HG03045 (cell line): ENCODE data around the gene KCNAB2.
"Not testable (repeated sequence)": the region's sequence is repeated elsewhere in the genome, so short reads cannot be mapped to it uniquely, and the experiment has no call there.

Experiments
- ATAC-seq: cut with Tn5 transposase; IDR thresholded peaks from one replicate; pipeline ENCODE4 v1.9.1; 2021; ENCODE audit warnings: mild to moderate bottlenecking, moderate library complexity; ENCODE audit not compliant: unreplicated experiment

KCNAB2 gene

DNA sequence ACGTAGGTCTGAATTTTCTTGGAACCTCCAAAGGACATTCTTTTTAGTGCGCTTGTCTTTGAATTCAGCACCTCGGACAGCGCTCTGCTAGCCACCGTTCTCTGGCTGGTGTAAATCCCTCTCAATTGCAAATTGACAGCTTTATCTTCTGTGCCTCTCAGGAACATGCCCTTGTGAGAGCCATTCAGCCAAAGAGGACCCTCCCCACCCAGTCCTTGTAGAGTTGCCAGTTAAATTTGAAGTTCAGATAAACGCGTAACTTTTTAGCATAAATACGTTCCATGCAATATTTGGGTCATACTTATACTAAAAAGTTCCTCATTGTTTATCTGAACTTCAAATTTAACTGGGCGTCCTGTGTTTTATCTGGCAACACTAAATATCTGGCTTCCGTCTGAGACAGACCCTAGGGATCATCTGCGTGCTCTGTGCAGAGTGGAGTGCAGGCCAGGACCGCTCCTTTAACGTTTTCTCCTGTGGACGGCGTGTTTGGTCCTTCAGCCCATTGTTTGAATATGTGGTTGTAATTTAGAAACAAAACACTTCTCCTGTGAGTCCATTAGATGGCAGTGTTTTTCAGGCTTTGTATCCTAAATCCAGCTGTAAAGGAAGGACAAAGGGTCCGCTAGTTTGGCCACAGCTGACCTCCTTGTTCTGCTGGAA, 7.0 kb downstream of the KCNAB2 start:
- ATAC-seq: no peak

- no peak for ATAC-seq
Observed at GRCh38 chr1:6053206-6053546, 7.5 kb downstream of the KCNAB2 start.

- no peak for ATAC-seq
Observed at GRCh38 chr1:6054596-6054995, 8.9 kb downstream of the KCNAB2 start.

DNA sequence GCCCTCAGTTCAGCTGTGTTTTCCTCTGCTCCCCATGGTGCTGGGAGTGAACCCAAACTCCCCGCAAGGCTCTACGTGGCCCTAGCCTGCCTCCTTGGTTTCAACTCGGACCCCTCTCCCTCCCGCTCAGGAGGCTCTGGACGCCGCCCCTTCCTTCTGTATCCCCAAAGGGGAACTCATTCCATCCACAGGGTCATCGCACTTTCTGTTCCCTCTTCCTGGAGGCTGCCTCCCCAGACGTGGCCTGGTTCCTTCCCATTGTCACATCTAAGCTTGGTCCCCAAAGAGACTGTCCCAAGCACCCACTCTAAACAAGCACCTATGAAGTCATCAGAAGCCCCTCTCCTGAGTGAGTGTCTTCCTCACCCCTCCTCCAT, 10.9 kb downstream of the KCNAB2 start:
- no peak for ATAC-seq

- ATAC-seq: no peak
Observed at GRCh38 chr1:6057170-6057845, 11.6 kb downstream of the KCNAB2 start.

DNA sequence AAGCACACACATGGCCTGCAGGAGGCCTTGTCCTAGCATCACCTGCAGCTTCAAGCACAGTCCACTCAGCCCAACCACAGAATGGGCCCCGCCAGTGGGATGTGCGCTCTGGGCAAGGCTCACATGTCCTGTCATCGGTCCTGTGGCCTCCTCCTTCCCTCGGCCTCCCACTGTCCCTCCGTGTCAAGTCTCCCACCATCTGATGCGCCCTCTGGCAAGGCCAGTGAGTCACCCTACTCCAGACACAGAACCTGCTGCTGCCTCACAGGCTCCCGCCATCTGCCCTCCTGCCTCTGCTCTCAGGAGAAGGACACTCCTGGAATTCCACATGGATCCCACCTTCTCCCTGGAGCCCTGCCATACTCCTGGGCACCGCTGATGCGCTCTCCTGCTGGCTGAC, 14.2 kb downstream of the KCNAB2 start:
- no peak for ATAC-seq

DNA sequence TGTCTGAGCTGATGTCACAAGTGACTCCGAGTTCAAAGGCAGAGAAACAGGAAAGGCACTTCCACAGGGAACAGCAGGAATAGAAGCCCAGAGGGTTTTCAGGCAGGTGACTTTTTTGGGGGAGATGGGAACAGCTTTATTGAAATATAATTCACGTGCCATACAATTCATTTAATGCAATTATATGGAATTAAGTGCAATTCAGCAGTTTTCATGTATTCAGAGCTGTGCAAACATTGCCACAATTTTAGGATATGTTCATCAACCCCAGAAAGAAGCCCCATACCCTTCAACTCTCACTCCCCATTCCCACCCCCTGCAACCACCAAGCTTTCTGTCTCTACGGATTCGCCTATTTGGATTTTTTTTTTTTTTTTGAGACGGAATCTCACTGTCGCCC, 17.0 kb downstream of the KCNAB2 start:
- no peak for ATAC-seq

DNA sequence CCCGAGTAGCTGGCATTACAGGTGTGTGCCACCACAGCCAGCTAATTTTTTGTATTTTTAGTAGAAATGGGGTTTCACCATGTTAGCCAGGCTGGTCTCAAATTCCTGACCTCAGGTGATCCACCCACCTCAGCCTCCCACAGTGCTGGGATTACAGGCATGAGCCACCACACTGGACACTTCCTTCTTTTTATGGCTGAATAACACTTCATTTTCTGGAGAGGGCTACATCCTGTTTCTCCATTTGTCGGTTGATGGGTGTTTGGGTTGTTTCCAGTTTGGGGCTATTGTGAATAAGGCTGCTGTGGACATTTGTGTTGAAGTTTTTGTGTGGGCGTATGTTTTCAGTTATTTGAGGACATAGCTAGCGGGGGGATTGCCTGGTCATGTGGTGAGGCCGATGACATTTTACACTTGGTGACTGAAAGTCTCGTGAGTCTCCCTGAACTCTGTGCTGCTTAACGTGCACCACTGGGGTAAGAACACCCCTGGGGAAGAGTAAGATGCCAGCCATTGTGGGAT, 17.9 kb downstream of the KCNAB2 start:
- ATAC-seq: not testable (repeated sequence)

GRCh38 chr1:6065093-6065858, 19.6 kb downstream of the KCNAB2 start:
- ATAC-seq: no peak

DNA sequence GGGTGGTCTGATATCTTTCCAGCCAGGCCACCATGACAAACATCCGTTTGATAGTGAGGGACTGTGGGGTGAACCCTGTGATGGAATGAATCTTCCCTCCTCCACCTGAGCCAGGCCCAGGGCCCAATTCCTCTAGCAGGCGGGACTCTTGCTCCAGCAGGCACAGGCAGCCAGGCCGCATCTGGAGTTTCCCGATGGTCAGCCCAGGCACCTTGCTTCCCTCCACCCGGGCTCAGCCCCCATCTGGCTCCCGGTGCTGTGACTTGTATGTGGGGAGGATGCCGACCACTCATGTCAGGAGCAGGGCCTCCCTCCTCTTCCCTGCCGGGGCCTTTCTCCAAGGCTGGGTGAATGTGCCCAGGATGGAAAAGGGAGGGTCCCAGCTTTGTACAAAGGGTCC, 21.0 kb downstream of the KCNAB2 start:
- no peak for ATAC-seq

DNA sequence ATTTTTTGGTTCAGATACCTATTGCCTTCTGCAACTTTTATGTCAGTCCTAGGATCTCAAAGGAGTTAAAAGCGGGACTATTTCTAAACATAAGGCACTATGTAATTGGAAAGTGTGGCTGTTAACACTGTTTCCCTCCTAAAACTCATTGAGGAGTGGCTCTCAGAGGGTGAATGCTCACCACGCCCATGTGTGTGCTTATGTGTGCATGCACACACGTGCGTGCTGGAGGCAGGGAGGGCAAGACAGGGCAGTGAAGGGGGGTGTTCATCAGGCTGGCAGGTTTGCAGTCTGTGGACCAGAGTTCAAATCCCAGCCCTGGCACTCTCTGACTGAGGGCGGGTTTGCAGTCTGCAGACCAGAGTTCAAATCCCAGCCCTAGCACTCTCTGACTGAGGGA, 22.4 kb downstream of the KCNAB2 start:
- ATAC-seq: no peak

DNA sequence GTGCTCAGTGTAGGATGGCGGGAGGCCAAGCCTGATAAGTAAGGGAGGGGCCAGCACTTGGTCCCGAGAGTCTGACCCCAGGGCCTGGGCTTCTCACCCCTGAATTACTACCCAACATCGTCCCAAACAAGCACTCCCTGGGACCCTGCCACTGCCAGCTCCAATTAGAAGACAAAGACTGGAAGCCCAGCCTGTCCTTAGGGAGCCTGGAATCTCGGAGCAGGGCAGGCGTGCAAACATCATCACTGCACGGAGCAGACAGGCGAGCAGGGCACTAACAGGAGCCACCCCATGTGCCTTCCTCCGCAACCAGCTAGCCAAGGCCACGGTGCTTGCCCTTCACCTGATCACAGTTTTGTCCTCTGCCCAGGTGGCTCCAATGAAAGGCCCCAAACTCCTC, 23.2 kb downstream of the KCNAB2 start:
- no peak for ATAC-seq

GRCh38 chr1:6069573-6069972, 23.9 kb downstream of the KCNAB2 start:
- ATAC-seq: no peak

- no peak for ATAC-seq
Observed at GRCh38 chr1:6070450-6070974, 24.8 kb downstream of the KCNAB2 start.

GRCh38 chr1:6071219-6071618, 25.5 kb downstream of the KCNAB2 start:
- ATAC-seq: no peak

- ATAC-seq: no peak
Observed at GRCh38 chr1:6072774-6073479, 27.2 kb downstream of the KCNAB2 start.

- no peak for ATAC-seq
Observed at GRCh38 chr1:6073480-6074053, 27.9 kb downstream of the KCNAB2 start.

- no peak for ATAC-seq
Observed at GRCh38 chr1:6074192-6074901, 28.7 kb downstream of the KCNAB2 start.

DNA sequence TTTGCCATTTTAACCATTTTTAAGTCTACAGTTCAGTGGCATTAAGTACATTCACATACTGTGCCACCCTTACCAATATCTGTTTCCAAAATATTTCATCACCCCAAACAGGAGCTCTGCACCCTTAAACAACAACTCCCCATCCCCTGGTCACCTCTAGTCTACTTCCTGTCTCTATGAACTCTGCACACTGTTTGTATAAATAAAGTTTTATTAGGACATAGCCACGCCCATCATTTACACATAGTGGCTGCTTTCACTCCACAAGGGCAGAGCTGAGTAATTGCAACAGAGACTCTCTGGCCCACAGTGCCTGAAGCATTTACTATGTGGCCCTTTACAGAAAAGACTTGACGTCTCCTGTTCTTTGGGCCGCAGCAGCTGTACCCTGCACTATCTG, 30.1 kb downstream of the KCNAB2 start:
- no peak for ATAC-seq

DNA sequence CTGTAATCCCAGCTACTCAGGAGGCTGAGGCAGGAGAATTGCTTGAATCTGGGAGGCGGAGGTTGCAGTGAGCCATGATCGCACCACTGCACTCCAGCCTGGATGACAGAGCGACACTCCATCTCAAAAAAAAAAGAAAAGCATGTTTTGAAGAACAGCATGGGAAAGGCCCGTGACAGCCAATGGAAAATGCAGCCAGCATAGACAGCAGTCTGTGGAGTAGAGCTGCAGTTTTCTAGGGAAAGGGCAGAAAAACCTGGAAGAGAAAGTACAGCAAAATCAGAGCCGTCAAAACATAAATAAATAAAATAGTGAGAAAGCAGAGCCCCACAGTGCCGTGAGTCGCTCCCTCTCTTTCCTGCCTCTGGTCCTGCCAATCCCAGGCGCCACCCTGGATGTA, 31.4 kb downstream of the KCNAB2 start:
- not testable (repeated sequence) for ATAC-seq
